ENCODE data around the gene RFTN1. TPM values are rescaled to one million over a fixed set of nuclear protein-coding genes. Genes with fewer than 3 reads are reported as not detected.
A peak's percentile ranks its signal among the peaks of the same experiment; 100 is the strongest.

The RFTN1 gene
- total and polyA plus RNA-seq, 7 donors: 10.9 to 26.4 (median 22.2) TPM

DNA sequence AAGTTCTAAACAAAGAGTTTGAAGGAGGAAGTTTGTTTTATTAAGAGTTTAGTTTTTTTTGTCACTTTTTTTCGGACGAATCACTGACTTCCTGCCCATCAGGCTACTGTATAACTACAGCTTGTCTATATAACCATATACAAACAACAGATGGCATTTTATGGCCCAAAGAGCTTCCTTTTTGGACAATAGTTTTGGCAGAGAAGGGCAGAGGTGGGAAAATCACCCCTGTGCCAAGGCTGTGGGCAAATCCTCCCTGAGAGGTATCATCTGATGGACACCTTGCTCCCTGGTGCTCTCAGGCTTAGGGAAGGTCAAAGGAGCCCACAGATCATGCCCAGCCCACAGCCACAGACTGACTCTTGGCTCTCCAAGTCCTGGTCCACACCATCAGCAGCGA lies 135.1 kb downstream of the RFTN1 start:
- H3K27ac ChIP-seq: peak overlapping the region in 1 of 4 donors; percentile 85
- TF ChIP-seq POLR2AphosphoS5 (IDR thresholded peaks at IDR 0.05) (no peak), POLR2A (IDR thresholded peaks at IDR 0.05) (no peak)
- no peak overlapping the region for H3K4me3 ChIP-seq
- WGBS, 2 donors: 42 to 54% methylated on average over 3 of the region's 3 CpGs
- no peaks in the 10 kb centered on the region for H3K9me3 ChIP-seq
- H3K4me1 ChIP-seq: peaks cover 0 to 6% (median 2%) of the 10 kb centered on the region in 4 donors
- no peak for DNase-seq
- intact Hi-C loops (cut with DNase I): no loop called here
- H3K27me3 ChIP-seq: no peaks in the 10 kb centered on the region
- no peaks in the 10 kb centered on the region for H3K36me3 ChIP-seq

DNA sequence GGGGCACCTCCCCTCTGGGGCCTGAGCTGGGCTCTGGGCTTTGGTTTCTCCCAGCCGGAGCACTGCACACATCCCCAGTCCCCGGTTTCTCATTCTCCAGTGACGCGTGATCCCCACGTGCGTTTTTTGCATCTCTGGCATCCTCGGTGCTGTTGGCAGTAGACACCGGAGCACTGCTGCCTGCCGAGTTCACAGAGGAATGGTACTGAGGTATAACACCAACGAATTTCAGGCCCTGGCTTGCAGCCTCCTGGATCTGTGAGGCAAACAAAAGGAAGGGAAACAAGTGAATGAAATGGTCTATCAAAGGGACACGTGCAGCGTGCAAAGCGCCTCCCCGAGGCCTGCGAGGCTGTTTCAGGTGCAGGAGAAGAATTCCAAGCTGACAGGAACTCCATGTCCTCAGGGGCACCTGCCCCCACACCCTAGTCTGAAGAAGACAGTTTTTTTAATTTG lies 135.6 kb downstream of the RFTN1 start:
- intact Hi-C loops (cut with DNase I): no loop called here
- DNase-seq: no peak
- H3K9me3 ChIP-seq: no peaks in the 10 kb centered on the region
- 77 to 85% methylated on average over 15 of the region's 15 CpGs for WGBS, 2 donors
- no peaks in the 10 kb centered on the region for H3K36me3 ChIP-seq
- H3K4me3 ChIP-seq: no peak overlapping the region
- H3K27me3 ChIP-seq: no peaks in the 10 kb centered on the region
- TF ChIP-seq, protein P1, sequence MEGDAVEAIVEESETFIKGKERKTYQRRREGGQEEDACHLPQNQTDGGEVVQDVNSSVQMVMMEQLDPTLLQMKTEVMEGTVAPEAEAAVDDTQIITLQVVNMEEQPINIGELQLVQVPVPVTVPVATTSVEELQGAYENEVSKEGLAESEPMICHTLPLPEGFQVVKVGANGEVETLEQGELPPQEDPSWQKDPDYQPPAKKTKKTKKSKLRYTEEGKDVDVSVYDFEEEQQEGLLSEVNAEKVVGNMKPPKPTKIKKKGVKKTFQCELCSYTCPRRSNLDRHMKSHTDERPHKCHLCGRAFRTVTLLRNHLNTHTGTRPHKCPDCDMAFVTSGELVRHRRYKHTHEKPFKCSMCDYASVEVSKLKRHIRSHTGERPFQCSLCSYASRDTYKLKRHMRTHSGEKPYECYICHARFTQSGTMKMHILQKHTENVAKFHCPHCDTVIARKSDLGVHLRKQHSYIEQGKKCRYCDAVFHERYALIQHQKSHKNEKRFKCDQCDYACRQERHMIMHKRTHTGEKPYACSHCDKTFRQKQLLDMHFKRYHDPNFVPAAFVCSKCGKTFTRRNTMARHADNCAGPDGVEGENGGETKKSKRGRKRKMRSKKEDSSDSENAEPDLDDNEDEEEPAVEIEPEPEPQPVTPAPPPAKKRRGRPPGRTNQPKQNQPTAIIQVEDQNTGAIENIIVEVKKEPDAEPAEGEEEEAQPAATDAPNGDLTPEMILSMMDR (IDR thresholded peaks at IDR 0.05): no peak
- TF ChIP-seq POLR2AphosphoS5 (IDR thresholded peaks at IDR 0.05) (no peak), POLR2A (IDR thresholded peaks at IDR 0.05) (no peak), EP300 (IDR thresholded peaks at IDR 0.05) (no peak)
- H3K27ac ChIP-seq: peak overlapping the region in 1 of 4 donors; percentile 85
- peaks cover 0 to 11% (median 5%) of the 10 kb centered on the region in 4 donors for H3K4me1 ChIP-seq

DNA sequence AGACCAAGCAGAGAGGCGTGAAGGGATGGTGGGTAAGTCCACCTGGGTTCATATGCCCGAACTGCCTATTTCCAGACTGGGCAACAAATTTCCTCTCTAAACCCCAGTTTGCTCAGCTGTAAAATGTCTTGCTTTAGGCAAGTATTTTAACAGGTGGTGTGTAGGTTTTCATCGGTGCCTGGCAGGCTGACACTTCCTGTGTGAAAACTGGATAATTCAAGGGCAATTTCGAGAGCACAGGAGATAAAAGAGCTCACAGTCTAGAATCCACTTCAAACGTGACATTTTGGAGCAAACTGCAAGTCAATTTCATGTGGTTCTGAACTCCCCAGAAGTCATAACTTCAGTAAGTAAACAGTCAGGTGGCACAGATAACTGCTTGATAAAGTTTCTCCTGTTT lies 136.3 kb downstream of the RFTN1 start:
- H3K9me3 ChIP-seq: no peaks in the 10 kb centered on the region
- TF ChIP-seq EP300 (IDR thresholded peaks at IDR 0.05) (no peak), POLR2AphosphoS5 (IDR thresholded peaks at IDR 0.05) (no peak), POLR2A (IDR thresholded peaks at IDR 0.05) (no peak)
- TF ChIP-seq, protein P1 (IDR thresholded peaks at IDR 0.05): no peak
- WGBS, 2 donors: 33 to 37% methylated on average over 5 of the region's 5 CpGs
- H3K36me3 ChIP-seq: no peaks in the 10 kb centered on the region
- peaks cover 0 to 13% (median 6%) of the 10 kb centered on the region in 4 donors for H3K4me1 ChIP-seq
- intact Hi-C loops (cut with DNase I): no loop called here
- no peak overlapping the region for H3K4me3 ChIP-seq
- H3K27me3 ChIP-seq: no peaks in the 10 kb centered on the region
- peak overlapping the region in 1 of 4 donors; percentile 85 for H3K27ac ChIP-seq
- no peak for DNase-seq

DNA sequence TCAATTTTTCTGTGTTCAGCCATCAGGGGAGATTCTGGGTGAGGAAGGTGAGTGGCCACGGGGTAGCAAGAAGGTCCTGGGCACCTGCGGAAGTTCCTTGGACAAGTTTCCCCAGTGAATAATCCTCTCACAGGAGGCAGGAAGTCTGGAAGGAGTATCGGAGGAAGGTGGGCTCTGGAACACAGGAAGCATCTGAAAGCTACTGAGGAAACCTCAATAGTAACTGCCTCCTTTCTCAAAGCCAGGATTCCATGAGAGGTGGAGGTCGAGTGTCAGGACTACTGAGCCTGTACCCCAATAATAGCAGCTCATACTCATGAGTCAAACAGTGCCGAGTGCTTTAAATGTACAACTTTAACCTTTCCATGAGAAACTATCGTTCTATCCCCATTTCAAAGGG lies 137.6 kb downstream of the RFTN1 start:
- intact Hi-C loops (cut with DNase I): no loop called here
- Histone ChIP-seq H3K4me3 (no peak overlapping the region), H3K36me3 (no peaks in the 10 kb centered on the region), H3K9me3 (no peaks in the 10 kb centered on the region), H3K27me3 (no peaks in the 10 kb centered on the region), H3K27ac (peak overlapping the region in 1 of 4 donors; percentile 85), H3K4me1 (peaks cover 0 to 22% (median 11%) of the 10 kb centered on the region in 4 donors)
- 75 to 81% methylated on average over 6 of the region's 6 CpGs for WGBS, 2 donors
- DNase-seq: no peak
- TF ChIP-seq POLR2A (IDR thresholded peaks at IDR 0.05): no peak
- no peak for TF ChIP-seq POLR2AphosphoS5 (IDR thresholded peaks at IDR 0.05)
- TF ChIP-seq, protein P1 (IDR thresholded peaks at IDR 0.05): no peak
- no peak for TF ChIP-seq EP300 (IDR thresholded peaks at IDR 0.05)

DNA sequence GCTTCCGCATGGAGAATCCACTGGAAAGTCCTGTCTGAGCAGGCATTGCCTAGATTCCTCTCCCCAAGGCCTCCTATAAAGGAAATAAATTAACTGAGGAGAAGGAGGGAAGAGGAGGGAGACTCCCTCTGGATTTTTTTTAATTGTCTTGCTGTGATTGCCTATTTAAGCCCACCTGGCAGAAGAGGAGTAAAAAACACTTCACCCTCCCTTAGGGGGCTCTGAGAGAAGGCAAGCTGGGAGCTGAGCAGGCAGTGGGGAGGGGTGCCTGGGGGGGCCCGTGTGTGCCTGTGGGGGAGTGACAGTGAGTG lies 138.6 kb downstream of the RFTN1 start:
- Histone ChIP-seq H3K4me1 (peaks cover 0 to 32% (median 21%) of the 10 kb centered on the region in 4 donors), H3K9me3 (no peaks in the 10 kb centered on the region), H3K4me3 (no peak overlapping the region), H3K27me3 (no peaks in the 10 kb centered on the region), H3K27ac (peak overlapping the region in 1 of 4 donors; percentile 85), H3K36me3 (no peaks in the 10 kb centered on the region)
- no peak for DNase-seq
- TF ChIP-seq POLR2A (IDR thresholded peaks at IDR 0.05): no peak
- no peak for TF ChIP-seq EP300 (IDR thresholded peaks at IDR 0.05)
- TF ChIP-seq, protein P1 (IDR thresholded peaks at IDR 0.05): no peak
- no peak for TF ChIP-seq POLR2AphosphoS5 (IDR thresholded peaks at IDR 0.05)
- intact Hi-C loops (cut with DNase I): no loop called here
- 53 to 58% methylated on average over 2 of the region's 2 CpGs for WGBS, 2 donors

Data from sigmoid colon (tissue), 7 donors.